ENCODE measurements around the gene MADD.

MADD gene

GRCh38 chr11:47326198-47326597 lies 56.3 kb downstream of the MADD start:
- peaks cover 29% of the 10 kb centered on the region for H3K36me3 ChIP-seq (ENCODE audit: control insufficient read depth, insufficient read depth, low read length)
- no peak overlapping the region for H3K4me3 ChIP-seq (replicated peaks; ENCODE audit: low read depth, low read length)
- no peak for DNase-seq (ENCODE audit: extremely low read depth, insufficient read length)
- TF ChIP-seq CTCF (IDR thresholded peaks at IDR 0.05; ENCODE audit: insufficient read depth, low read length, poor library complexity, severe bottlenecking) = no peak
- no peaks in the 10 kb centered on the region for H3K27me3 ChIP-seq (replicated peaks; ENCODE audit: control insufficient read depth, insufficient read depth, low read length)

- H3K4me3 ChIP-seq (replicated peaks; ENCODE audit: low read depth, low read length) = no peak overlapping the region
- TF ChIP-seq CTCF (IDR thresholded peaks at IDR 0.05; ENCODE audit: insufficient read depth, low read length, poor library complexity, severe bottlenecking) = no peak
- DNase-seq (ENCODE audit: extremely low read depth, insufficient read length) = no peak
- peaks cover 28% of the 10 kb centered on the region for H3K36me3 ChIP-seq (ENCODE audit: control insufficient read depth, insufficient read depth, low read length)
- H3K27me3 ChIP-seq (replicated peaks; ENCODE audit: control insufficient read depth, insufficient read depth, low read length) = no peaks in the 10 kb centered on the region
Measured at GRCh38 chr11:47327025-47327424, 57.1 kb downstream of the MADD start.

- Histone ChIP-seq H3K4me3 (replicated peaks; ENCODE audit: low read depth, low read length) (no peak overlapping the region), H3K36me3 (ENCODE audit: control insufficient read depth, insufficient read depth, low read length) (peaks cover 28% of the 10 kb centered on the region), H3K27me3 (replicated peaks; ENCODE audit: control insufficient read depth, insufficient read depth, low read length) (no peaks in the 10 kb centered on the region)
- DNase-seq (ENCODE audit: extremely low read depth, insufficient read length) = no peak
- TF ChIP-seq CTCF (IDR thresholded peaks at IDR 0.05; ENCODE audit: insufficient read depth, low read length, poor library complexity, severe bottlenecking) = no peak
Measured at GRCh38 chr11:47327949-47328348, 58.0 kb downstream of the MADD start.

GRCh38 chr11:47328449-47329390 lies 58.8 kb downstream of the MADD start:
- Histone ChIP-seq H3K27me3 (replicated peaks; ENCODE audit: control insufficient read depth, insufficient read depth, low read length) (no peaks in the 10 kb centered on the region), H3K4me3 (replicated peaks; ENCODE audit: low read depth, low read length) (no peak overlapping the region), H3K36me3 (ENCODE audit: control insufficient read depth, insufficient read depth, low read length) (peaks cover 26% of the 10 kb centered on the region)
- peak; percentile 51 for DNase-seq (ENCODE audit: extremely low read depth, insufficient read length)
- peak; percentile 35 for TF ChIP-seq CTCF (IDR thresholded peaks at IDR 0.05; ENCODE audit: insufficient read depth, low read length, poor library complexity, severe bottlenecking)

- no peak overlapping the region for H3K4me3 ChIP-seq (replicated peaks; ENCODE audit: low read depth, low read length)
- DNase-seq (ENCODE audit: extremely low read depth, insufficient read length) = no peak
- H3K36me3 ChIP-seq (ENCODE audit: control insufficient read depth, insufficient read depth, low read length) = peaks cover 26% of the 10 kb centered on the region
- TF ChIP-seq CTCF (IDR thresholded peaks at IDR 0.05; ENCODE audit: insufficient read depth, low read length, poor library complexity, severe bottlenecking) = no peak
- no peaks in the 10 kb centered on the region for H3K27me3 ChIP-seq (replicated peaks; ENCODE audit: control insufficient read depth, insufficient read depth, low read length)
Measured at GRCh38 chr11:47329431-47329986, 59.6 kb downstream of the MADD start.
